HG03460 (cell line): Measurements from ENCODE around the gene FAXDC2.
"Not testable (repeated sequence)": the region's sequence is repeated elsewhere in the genome, so short reads cannot be mapped to it uniquely, and the experiment has no call there.

Experiments used
- ATAC-seq: cut with Tn5 transposase; IDR thresholded peaks from one replicate; pipeline ENCODE4 v1.9.1; 2021; ENCODE audit not compliant: unreplicated experiment

FAXDC2 gene

GRCh38 chr5:154862766-154863165, 12.4 kb upstream of the FAXDC2 start:
- ATAC-seq = no peak

GRCh38 chr5:154861946-154862345, 11.5 kb upstream of the FAXDC2 start:
- no peak for ATAC-seq

- no peak for ATAC-seq
Observed at GRCh38 chr5:154860765-154861164, 10.4 kb upstream of the FAXDC2 start.

GRCh38 chr5:154860123-154860522, 9.7 kb upstream of the FAXDC2 start:
- no peak for ATAC-seq

GRCh38 chr5:154858972-154859871, 8.8 kb upstream of the FAXDC2 start:
- ATAC-seq = no peak

- peak; percentile 75 for ATAC-seq
Observed at GRCh38 chr5:154858297-154858971, 8.0 kb upstream of the FAXDC2 start, which contains the start of gene CNOT8. Gene CNOT8 (plus strand): TSS chr5:154858627. CDS start chr5:154863279, 4,652 bp downstream.

- peak; percentile 57 for ATAC-seq
Observed at GRCh38 chr5:154857530-154858296, 7.3 kb upstream of the FAXDC2 start.

- no peak for ATAC-seq
Observed at GRCh38 chr5:154851351-154851750, 948 bp upstream of the FAXDC2 start.

- no peak for ATAC-seq
Observed at GRCh38 chr5:154849791-154850201, 607 bp downstream of the FAXDC2 start.

- ATAC-seq = no peak
Observed at GRCh38 chr5:154849264-154849785, 1.1 kb downstream of the FAXDC2 start.

GRCh38 chr5:154844809-154845208, 5.6 kb downstream of the FAXDC2 start:
- no peak for ATAC-seq

- no peak for ATAC-seq
Observed at GRCh38 chr5:154842689-154843530, 7.5 kb downstream of the FAXDC2 start.

- no peak for ATAC-seq
Observed at GRCh38 chr5:154841273-154841661, 9.1 kb downstream of the FAXDC2 start.

- ATAC-seq = no peak
Observed at GRCh38 chr5:154840435-154841272, 9.7 kb downstream of the FAXDC2 start.

GRCh38 chr5:154837009-154837901, 13.1 kb downstream of the FAXDC2 start:
- no peak for ATAC-seq

GRCh38 chr5:154836225-154836624, 14.2 kb downstream of the FAXDC2 start:
- ATAC-seq = no peak

- ATAC-seq = not testable (repeated sequence)
Observed at GRCh38 chr5:154835701-154836052, 14.7 kb downstream of the FAXDC2 start.

GRCh38 chr5:154834053-154834452, 16.4 kb downstream of the FAXDC2 start:
- ATAC-seq = no peak
